Measurements from ENCODE around the gene PLCL2.

The PLCL2 gene

DNA sequence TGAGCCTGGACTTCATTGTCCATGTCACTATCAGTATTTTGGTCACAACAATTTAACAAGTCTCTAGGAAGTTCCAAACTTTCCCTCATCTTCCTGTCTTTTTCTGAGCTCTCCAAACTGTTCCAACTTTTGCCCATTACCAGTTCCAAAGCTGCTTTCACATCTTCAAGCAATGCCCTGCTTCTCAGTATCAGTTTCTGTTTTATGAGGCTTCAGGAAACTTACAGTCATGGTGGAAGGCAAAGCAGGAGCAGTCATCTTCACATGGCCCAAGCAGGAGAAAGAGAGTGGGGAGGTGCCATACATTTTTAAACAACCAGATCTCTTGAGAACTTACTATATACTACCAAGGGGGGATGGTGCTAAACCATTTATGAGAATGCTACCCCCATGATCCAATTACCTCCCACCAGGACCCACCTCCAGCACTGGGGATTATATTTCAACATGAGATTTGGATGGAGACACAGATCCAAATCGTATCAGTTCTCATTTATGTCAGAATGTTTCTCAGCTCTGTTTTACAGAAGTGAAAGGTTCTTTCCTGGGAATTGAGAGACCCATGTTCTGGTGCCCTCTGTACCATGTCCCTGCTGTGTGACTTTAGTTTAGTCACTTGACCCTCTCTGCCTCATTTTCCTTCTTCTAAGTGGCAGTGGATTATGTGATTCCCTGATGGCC, 169.7 kb downstream of the PLCL2 start:
- DNase-seq, result no peak

DNA sequence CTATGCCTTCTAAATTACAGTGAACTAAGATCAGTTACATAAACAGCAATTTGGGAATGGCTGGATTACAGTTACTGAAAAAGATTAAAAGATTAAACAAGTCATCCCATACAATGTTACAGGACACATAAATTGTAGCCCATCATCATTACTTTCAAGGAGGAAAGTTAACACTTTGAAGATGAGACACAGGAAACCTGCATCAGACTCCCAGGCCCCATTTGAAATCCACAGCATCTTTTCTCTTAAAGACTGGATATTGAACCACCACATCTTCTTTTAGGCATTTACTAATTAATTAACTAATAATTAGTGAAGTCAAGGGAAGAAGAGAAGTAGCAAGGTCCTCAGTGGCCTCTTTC, 170.2 kb downstream of the PLCL2 start:
- no peak for DNase-seq

- no peak for DNase-seq
These were observed 170.9 kb downstream of the PLCL2 start for GRCh38 chr3:17055374-17056276.

GRCh38 chr3:17057321-17057720, 172.6 kb downstream of the PLCL2 start:
- peak; percentile 65 for DNase-seq

GRCh38 chr3:17059989-17060550, 175.3 kb downstream of the PLCL2 start:
- no peak for DNase-seq

DNA sequence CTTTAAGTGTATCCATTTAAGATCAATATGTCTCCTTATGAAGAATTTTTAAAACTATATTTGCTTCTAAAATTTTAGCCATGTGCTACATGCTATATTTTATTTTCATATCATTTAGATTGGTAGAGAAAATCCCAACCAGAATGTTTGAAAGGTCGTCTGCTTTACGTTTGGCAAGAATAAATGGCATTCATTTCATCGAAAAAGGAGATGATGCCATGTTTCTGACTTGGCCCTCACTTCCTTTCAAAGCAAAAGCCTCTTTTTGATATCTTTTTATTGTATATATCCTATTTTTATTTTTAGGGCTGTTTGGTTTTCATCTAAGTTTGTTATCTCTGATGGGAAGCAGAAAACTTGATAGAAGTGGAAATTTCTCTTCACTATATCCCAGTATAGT, 176.2 kb downstream of the PLCL2 start:
- no peak for DNase-seq

GRCh38 chr3:17062736-17063135, 178.0 kb downstream of the PLCL2 start:
- DNase-seq, result no peak

DNA sequence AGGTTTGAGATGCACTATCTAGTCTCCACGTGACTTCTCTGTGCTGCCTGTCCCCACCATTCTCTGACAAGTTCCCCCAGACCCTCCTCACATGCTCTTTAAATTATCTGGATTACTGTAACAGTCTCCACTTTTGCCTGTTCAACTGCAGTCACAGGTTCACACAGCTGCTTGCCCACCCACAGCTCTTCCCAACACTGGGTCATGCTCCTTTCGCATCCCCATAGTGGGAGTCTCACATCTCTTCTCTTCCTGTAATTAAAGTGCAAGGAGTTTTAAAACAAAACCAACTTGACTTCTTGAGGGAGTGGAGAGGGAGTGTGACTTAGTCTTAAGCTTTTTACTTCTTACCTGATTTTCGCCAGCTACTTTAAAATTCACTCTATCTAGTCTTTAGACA, 178.8 kb downstream of the PLCL2 start:
- no peak for DNase-seq

GRCh38 chr3:17065315-17065714, 180.6 kb downstream of the PLCL2 start:
- DNase-seq, result no peak

DNA sequence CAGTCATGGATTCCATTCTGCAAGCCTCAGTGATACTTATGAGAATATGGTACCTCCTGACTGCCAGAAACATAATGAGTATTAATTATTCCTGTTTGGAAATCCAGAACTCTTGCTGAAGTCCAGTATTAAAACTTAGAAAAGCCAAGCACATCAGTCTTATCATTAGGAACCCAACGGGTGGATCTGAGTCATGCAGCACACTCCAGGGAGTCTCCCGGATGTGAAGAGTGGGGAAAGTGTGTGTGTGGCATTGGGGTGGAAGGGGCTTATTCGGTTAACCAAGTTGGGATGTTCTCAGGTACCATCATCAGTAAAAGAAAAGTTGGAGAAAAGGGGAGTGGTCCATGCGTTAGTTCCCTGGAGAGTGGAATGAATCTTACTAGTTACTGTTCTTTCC, 181.1 kb downstream of the PLCL2 start:
- no peak for DNase-seq

- no peak for DNase-seq
These were observed 185.0 kb downstream of the PLCL2 start for GRCh38 chr3:17069754-17070153.

GRCh38 chr3:17070161-17070959, 185.6 kb downstream of the PLCL2 start:
- no peak for DNase-seq

DNA sequence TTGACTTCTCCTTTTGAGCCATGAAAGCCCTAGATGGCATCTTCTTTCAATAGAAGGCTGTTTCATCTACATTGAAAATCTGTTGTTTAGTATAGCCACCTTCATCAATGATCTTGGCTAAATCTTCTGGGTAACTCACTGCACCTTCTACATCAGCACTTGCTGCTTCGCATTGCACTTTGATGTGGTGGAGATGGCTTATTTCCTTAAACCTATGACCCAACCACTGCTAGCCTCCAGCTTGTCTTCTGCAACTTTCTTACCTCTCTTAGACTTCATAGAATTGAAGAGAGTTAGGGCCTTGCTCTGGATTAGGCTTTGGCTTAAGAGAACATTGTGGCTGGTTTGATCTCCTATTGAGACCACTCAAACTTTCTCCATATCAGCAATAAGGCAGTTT, 189.8 kb downstream of the PLCL2 start:
- DNase-seq, result no peak

DNA sequence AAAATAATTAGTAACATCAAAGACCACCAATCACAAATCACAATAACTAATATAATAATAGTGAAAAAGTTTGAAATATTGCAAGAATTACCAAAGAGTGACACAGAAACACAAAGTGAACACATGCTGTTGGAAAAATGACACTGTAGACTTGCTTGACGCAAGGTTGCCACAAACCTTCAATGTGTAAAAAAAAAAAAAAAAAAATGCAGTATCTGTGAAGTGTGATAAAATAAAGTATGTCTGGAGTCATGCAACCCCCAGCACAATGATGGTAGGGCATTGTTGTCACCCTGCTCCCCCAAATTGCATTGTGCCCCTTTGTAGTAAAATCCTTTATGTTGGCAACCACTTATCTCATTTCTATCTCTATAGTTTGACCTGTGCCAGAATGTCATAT, 190.6 kb downstream of the PLCL2 start:
- no peak for DNase-seq

DNA sequence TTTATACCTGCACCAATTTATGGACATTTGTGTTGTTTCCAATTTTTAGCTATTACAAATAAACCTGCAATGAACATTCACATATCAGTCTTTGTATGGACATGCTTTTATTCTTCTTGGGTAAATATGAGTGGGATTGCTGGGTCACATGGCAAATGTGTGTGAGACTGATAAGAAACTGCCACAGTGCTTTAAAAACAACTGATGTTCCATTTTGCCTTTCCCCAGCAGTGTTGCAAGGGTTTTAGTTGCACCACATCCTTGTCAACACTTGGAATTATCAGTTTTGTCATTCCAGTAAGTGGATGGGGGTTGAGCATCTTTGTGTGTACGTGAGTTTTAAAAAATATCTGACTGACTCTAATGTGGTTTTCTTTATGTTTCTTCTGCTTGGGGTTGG, 191.2 kb downstream of the PLCL2 start:
- no peak for DNase-seq

GRCh38 chr3:17076940-17077605, 192.3 kb downstream of the PLCL2 start:
- DNase-seq, result no peak

DNA sequence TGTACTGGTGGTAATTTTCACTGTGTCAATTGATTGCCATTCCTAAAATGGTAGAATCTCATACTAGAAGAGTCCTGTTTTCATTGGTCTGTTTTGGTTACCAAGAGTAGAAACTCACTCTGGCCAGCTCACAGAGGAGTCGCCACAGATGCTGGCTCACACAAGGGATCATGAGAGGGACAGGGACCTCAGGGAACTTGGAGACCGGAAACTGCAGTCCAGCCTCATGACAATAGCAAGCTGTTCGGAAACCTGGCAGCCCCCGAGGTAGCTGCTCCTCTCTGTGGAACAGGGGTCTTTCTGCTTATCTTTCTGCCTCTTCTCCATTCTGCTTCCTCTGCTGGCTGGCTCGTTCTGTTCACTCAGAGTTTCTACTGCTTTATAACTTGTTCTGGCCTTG, 192.9 kb downstream of the PLCL2 start:
- no peak for DNase-seq

- DNase-seq, result no peak
These were observed 194.2 kb downstream of the PLCL2 start for GRCh38 chr3:17078926-17079465.

DNA sequence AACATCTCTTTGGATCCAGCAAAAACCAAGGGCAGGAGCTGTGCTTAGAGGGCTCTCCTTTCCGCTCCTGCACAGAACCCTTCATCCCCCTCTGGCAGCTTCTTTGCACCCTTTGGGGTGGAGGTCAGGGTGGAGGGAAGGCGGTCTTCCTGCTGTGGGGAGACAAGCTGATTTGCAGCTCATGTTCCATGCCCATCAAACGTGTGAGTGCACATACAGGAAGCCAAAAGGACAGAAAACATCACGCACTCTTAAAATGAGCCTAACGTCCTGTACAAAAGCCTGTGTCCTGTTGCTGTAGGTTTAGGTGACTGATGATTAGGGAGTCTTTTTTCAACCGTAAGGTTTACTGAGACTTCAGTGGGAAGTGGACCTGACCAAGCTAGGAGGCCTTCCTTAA, 195.2 kb downstream of the PLCL2 start:
- DNase-seq, result no peak

DNA sequence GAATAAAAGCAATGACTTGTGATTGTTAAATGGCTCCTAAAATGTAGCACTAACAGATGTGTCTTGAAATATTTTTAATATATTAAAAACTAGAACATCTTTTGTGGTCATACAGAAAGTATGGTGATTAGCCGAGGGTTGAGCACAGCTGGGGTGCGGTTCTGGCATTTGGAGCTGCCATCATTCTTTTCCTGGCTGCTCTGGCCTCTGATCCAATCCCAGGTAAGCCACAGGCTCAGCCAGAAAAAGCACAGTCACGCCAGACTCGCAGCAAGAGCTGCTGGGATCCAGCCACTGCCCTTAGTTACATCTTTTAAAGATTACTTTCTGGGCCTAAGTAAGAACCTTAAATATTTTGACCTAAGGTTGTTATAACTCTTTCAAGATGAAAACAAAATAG, 196.8 kb downstream of the PLCL2 start:
- DNase-seq, result no peak

- no peak for DNase-seq
These were observed 202.8 kb downstream of the PLCL2 start for GRCh38 chr3:17087509-17087908.

- no peak for DNase-seq
These were observed 203.3 kb downstream of the PLCL2 start for GRCh38 chr3:17088017-17088416.

Data from amniotic stem cell (primary cell).